CD14-positive monocyte (primary cell): Measurements from ENCODE around the gene ABCA2. TPM values are rescaled to one million over a fixed set of nuclear protein-coding genes. Genes with fewer than 3 reads are reported as not detected.

Experiments
- DNase-seq, 3 donors: peaks; one replicate each; pipeline ENCODE4 v3.0.0-alpha.2; 2011 to 2022
- H2AFZ ChIP-seq: 2 replicates; pipeline ENCODE4 v1.6.0; 2012; ENCODE audit warnings: mild to moderate bottlenecking, low read depth, low read length, inconsistent platforms; ENCODE audit not compliant: insufficient read depth, poor library complexity, severe bottlenecking
- H3K27ac ChIP-seq, 2 donors: 1 replicate in 1 of 2; 2 replicates in 1 of 2; pipeline ENCODE4 v1.5.1; 2012 to 2013; ENCODE audit warnings: low read length in 2 of 2, control low read depth in 1 of 2, inconsistent platforms in 1 of 2, low read depth in 1 of 2, mild to moderate bottlenecking in 1 of 2
- H3K27me3 ChIP-seq, 2 donors: one replicate each; pipeline versions ENCODE4 v1.6.0 to v1.6.1; 2011 to 2013; ENCODE audit warnings: low read length in 2 of 2; ENCODE audit not compliant: control insufficient read depth in 2 of 2, insufficient read depth in 2 of 2
- H3K36me3 ChIP-seq, 2 donors: replicated peaks in 1 of 2; 1 replicate in 1 of 2; 2 replicates in 1 of 2; pipeline versions ENCODE4 v1.5.1 to v1.6.1; 2012 to 2013; ENCODE audit warnings: low read length in 2 of 2, control low read depth in 1 of 2, inconsistent platforms in 1 of 2, mild to moderate bottlenecking in 1 of 2; ENCODE audit not compliant: insufficient read depth in 2 of 2, control insufficient read depth in 1 of 2
- H3K4me1 ChIP-seq, 2 donors: 1 replicate in 1 of 2; 2 replicates in 1 of 2; pipeline versions ENCODE4 v1.5.1 to v1.6.1; 2012 to 2013; ENCODE audit warnings: low read length in 2 of 2, control low read depth in 1 of 2, inconsistent platforms in 1 of 2, mild to moderate bottlenecking in 1 of 2, moderate library complexity in 1 of 2; ENCODE audit not compliant: insufficient read depth in 2 of 2, control insufficient read depth in 1 of 2
- H3K4me2 ChIP-seq: replicated peaks from 2 replicates; pipeline ENCODE3; 2012; ENCODE audit warnings: low read length, moderate library complexity, mild to moderate bottlenecking; ENCODE audit not compliant: poor library complexity, severe bottlenecking; ENCODE audit errors: extremely low read depth
- H3K4me3 ChIP-seq, 3 experiments: fragments of 200-600 bp in 1 of 3; sonication (generic) in 1 of 3; replicated peaks in 1 of 3; 1 replicate in 2 of 3; 2 replicates in 1 of 3; pipeline ENCODE4 v1.5.1; 2011 to 2013; ENCODE audit warnings: low read length in 3 of 3, mild to moderate bottlenecking in 3 of 3, control low read depth in 2 of 3, low read depth in 2 of 3, inconsistent platforms in 1 of 3, moderate library complexity in 1 of 3
- H3K79me2 ChIP-seq: 2 replicates; pipeline ENCODE4 v1.6.0; 2012; ENCODE audit warnings: mild to moderate bottlenecking, control low read depth, inconsistent platforms, low read length, moderate library complexity; ENCODE audit not compliant: insufficient read depth
- H3K9ac ChIP-seq: 2 replicates; pipeline ENCODE4 v1.6.0; 2017; ENCODE audit warnings: low read length, mild to moderate bottlenecking; ENCODE audit not compliant: insufficient read depth, poor library complexity, severe bottlenecking
- H3K9me3 ChIP-seq, 2 donors: replicated peaks in 1 of 2; 1 replicate in 1 of 2; 2 replicates in 1 of 2; pipeline versions ENCODE4 v1.5.1 to v1.6.1; 2012 to 2013; ENCODE audit warnings: low read length in 2 of 2, control low read depth in 1 of 2; ENCODE audit not compliant: control insufficient read depth in 1 of 2, insufficient read depth in 1 of 2
- H4K20me1 ChIP-seq: 2 replicates; pipeline ENCODE4 v1.6.0; 2012; ENCODE audit warnings: mild to moderate bottlenecking, low read length, control low read depth, moderate library complexity; ENCODE audit not compliant: insufficient read depth
- H3K27ac Mint-ChIP-seq, 7 donors: one replicate each; pipeline ENCODE4 v1.8.0; 2020; ENCODE audit warnings: mild to moderate bottlenecking in 7 of 7, mixed read lengths in 7 of 7, moderate library complexity in 6 of 7, inconsistent platforms in 2 of 7
- H3K27me3 Mint-ChIP-seq, 3 donors: one replicate each; pipeline ENCODE4 v1.8.0; 2021 to 2022; ENCODE audit warnings: low read depth in 3 of 3, mild to moderate bottlenecking in 3 of 3, mixed read lengths in 3 of 3, moderate library complexity in 3 of 3, inconsistent platforms in 1 of 3
- H3K36me3 Mint-ChIP-seq, 2 donors: one replicate each; pipeline ENCODE4 v1.8.0; 2020; ENCODE audit warnings: mixed read lengths in 2 of 2, inconsistent platforms in 1 of 2, mild to moderate bottlenecking in 1 of 2
- H3K4me1 Mint-ChIP-seq: one replicate; pipeline ENCODE4 v1.8.0; 2020; ENCODE audit warnings: mild to moderate bottlenecking, mixed read lengths
- H3K4me3 Mint-ChIP-seq, 2 donors: one replicate each; pipeline ENCODE4 v1.8.0; 2020; ENCODE audit warnings: mild to moderate bottlenecking in 2 of 2, mixed read lengths in 2 of 2, moderate library complexity in 1 of 2
- H3K9me3 Mint-ChIP-seq, 7 donors: one replicate each; pipeline ENCODE4 v1.8.0; 2020 to 2022; ENCODE audit warnings: mixed read lengths in 7 of 7, mild to moderate bottlenecking in 6 of 7, moderate library complexity in 6 of 7, inconsistent platforms in 2 of 7
- CTCF ChIP-seq: fragments of 200-600 bp; IDR thresholded peaks from one replicate; pipeline ENCODE4 v1.8.0; 2022; ENCODE audit warnings: antibody characterized with exemption, mild to moderate bottlenecking
- WGBS: methylation state at CpG from one replicate; pipeline ENCODE4 v1.1.5; 2013; ENCODE audit warnings: missing lambda C conversion rate; ENCODE audit not compliant: insufficient coverage; 5-methylcytosine and 5-hydroxymethylcytosine counted together
- intact Hi-C, 2 donors: fragments of 100-400 bp; cut with micrococcal nuclease; formaldehyde crosslinking; loops; one replicate each; pipeline versions ENCODE4 v1.15.0 to v1.15.1; 2023
- polyA plus RNA-seq, 3 donors: library from polyadenylated mRNA; depleted of rRNA in 1 of 3; unstranded in 2 of 3; stranded (reverse) in 1 of 3; fragments of 300-500 nt in 2 of 3; fragments of >200 nt in 1 of 3; fragmentation: Illumina TruSeq in 2 of 3; gene quantifications; 1 replicate in 2 of 3; 2 replicates in 1 of 3; pipeline ENCODE4 v1.2.3, GENCODE V29; 2012 to 2021

ABCA2 gene
- polyA plus RNA-seq, 3 donors: 0.18 to 30.7 (median 0.40) TPM

- no peaks in the 10 kb centered on the region for H3K36me3 ChIP-seq
- no peak overlapping the region for H3K4me3 Mint-ChIP-seq
Observed at GRCh38 chr9:137055385-137056364, 27.6 kb upstream of the ABCA2 start.

More at GRCh38 chr9:137055385-137056364, 27.6 kb upstream of the ABCA2 start:
- Mint-ChIP-seq H3K9me3 (no peaks in the 10 kb centered on the region), H3K27me3 (peaks cover 45 to 67% (median 47%) of the 10 kb centered on the region in 3 donors), H3K4me1 (peaks cover 14% of the 10 kb centered on the region), H3K36me3 (no peaks in the 10 kb centered on the region), H3K27ac (no peak overlapping the region)
- WGBS: 78% methylated on average over 24 of the region's 28 CpGs
- no peak for TF ChIP-seq CTCF
- H3K79me2 ChIP-seq: no peaks in the 10 kb centered on the region
- no peaks in the 10 kb centered on the region for H4K20me1 ChIP-seq
- H3K4me3 ChIP-seq: no peak overlapping the region
- intact Hi-C loops: no loop called here
- no peak overlapping the region for H2AFZ ChIP-seq
- H3K27ac ChIP-seq: no peak overlapping the region
- peaks cover 13 to 43% of the 10 kb centered on the region in 2 donors for H3K27me3 ChIP-seq
- peaks cover 0 to 10% of the 10 kb centered on the region in 2 donors for H3K4me1 ChIP-seq
- H3K4me2 ChIP-seq: no peak overlapping the region
- no peak for DNase-seq
- H3K9ac ChIP-seq: no peak overlapping the region
- peaks cover 0 to 5% of the 10 kb centered on the region in 2 donors for H3K9me3 ChIP-seq
